Sigmoid colon (tissue), 7 donors: ENCODE data around the gene MGMT. TPM values are rescaled to one million over a fixed set of nuclear protein-coding genes. Genes with fewer than 3 reads are reported as not detected.

Source experiments
- DNase-seq: peaks from one replicate; pipeline ENCODE4 v3.0.0-alpha.2; 2019
- H3K27ac ChIP-seq, 4 donors: fragments of 200-600 bp; sonication (generic); one replicate each; pipeline ENCODE4 v1.5.1; 2016 to 2019; ENCODE audit warnings: mild to moderate bottlenecking in 1 of 4
- H3K27me3 ChIP-seq, 3 donors: fragments of 200-600 bp; sonication (generic); one replicate each; pipeline ENCODE4 v1.5.1; 2019; ENCODE audit warnings: mild to moderate bottlenecking in 1 of 3
- H3K36me3 ChIP-seq, 4 donors: fragments of 200-600 bp; sonication (generic); one replicate each; pipeline ENCODE4 v1.5.1; 2016 to 2019
- H3K4me1 ChIP-seq, 4 donors: fragments of 200-600 bp; sonication (generic); one replicate each; pipeline ENCODE4 v1.5.1; 2017 to 2019
- H3K4me3 ChIP-seq, 4 donors: fragments of 200-600 bp; sonication (generic); one replicate each; pipeline ENCODE4 v1.5.1; 2017 to 2019; ENCODE audit warnings: mild to moderate bottlenecking in 2 of 4, moderate library complexity in 1 of 4
- H3K9me3 ChIP-seq, 4 donors: fragments of 200-600 bp in 3 of 4; sonication (generic) in 3 of 4; one replicate each; pipeline versions ENCODE4 v1.5.1 to v1.6.1; 2013 to 2019
- CTCF ChIP-seq, 4 experiments: fragments of 450-650 bp in 3 of 4; fragments of 200-600 bp in 1 of 4; IDR thresholded peaks; one replicate each; pipeline ENCODE4 v1.5.1; 2016 to 2019; ENCODE audit warnings: antibody characterized with exemption in 4 of 4, mild to moderate bottlenecking in 3 of 4, moderate library complexity in 2 of 4
- EP300 ChIP-seq, 4 donors: sonication (generic); formaldehyde crosslinking; IDR thresholded peaks; one replicate each; pipeline ENCODE4 v1.6.1; 2017; ENCODE audit warnings: antibody characterized with exemption in 4 of 4
- POLR2A ChIP-seq, 2 donors: fragments of 450-650 bp; IDR thresholded peaks; one replicate each; pipeline ENCODE4 v1.6.1; 2016; ENCODE audit warnings: antibody characterized with exemption in 2 of 2, mild to moderate bottlenecking in 2 of 2, moderate library complexity in 2 of 2
- POLR2AphosphoS5 ChIP-seq, 4 donors: sonication (generic); formaldehyde crosslinking; IDR thresholded peaks; one replicate each; pipeline ENCODE4 v1.6.1; 2017; ENCODE audit warnings: antibody characterized with exemption in 4 of 4
- WGBS, 2 donors: extraction: QIAGEN DNeasy Blood & Tissue Kit; methylation state at CpG; one replicate each; pipeline ENCODE4 v1.1.7; 2013; 5-methylcytosine and 5-hydroxymethylcytosine counted together
- intact Hi-C: fragments of 100-400 bp; cut with DNase I; formaldehyde crosslinking; loops from one replicate; pipeline ENCODE4 v1.15.1; 2023
- polyA plus RNA-seq, 3 donors: library from polyadenylated mRNA; stranded (reverse); fragments of 200-250 nt; gene quantifications; one replicate each; pipeline ENCODE4 v1.2.3, GENCODE V29; 2013
- total RNA-seq, 4 donors: library from RNA; depleted of rRNA; stranded (reverse); fragments of >200 nt; gene quantifications; one replicate each; pipeline ENCODE4 v1.1.0, GENCODE V29; 2016
- donor health status: healthy with polysubstance abuse.
- donor health status: Bipolar disorder and iron deficiency.
- donor health status: healthy.

MGMT gene
- total and polyA plus RNA-seq, 7 donors: 7.2 to 40.3 (median 24.3) TPM

GRCh38 chr10:129536336-129536735 is 69.3 kb downstream of the MGMT start:
- peaks cover 0 to 12% (median 3%) of the 10 kb centered on the region in 4 donors for H3K36me3 ChIP-seq
- no peaks in the 10 kb centered on the region for H3K9me3 ChIP-seq
- TF ChIP-seq CTCF (IDR thresholded peaks at IDR 0.05): no peak
- no peak for TF ChIP-seq POLR2A (IDR thresholded peaks at IDR 0.05)
- no peak for TF ChIP-seq POLR2AphosphoS5 (IDR thresholded peaks at IDR 0.05)
- TF ChIP-seq EP300 (IDR thresholded peaks at IDR 0.05): no peak
- no peak for DNase-seq
- intact Hi-C loops: no loop called here
- H3K4me1 ChIP-seq: peaks cover 0 to 10% (median 0%) of the 10 kb centered on the region in 4 donors
- H3K27ac ChIP-seq: no peak overlapping the region
- H3K4me3 ChIP-seq: no peak overlapping the region
- 97% methylated on average over 16 of the region's 16 CpGs for WGBS, 2 donors
- no peaks in the 10 kb centered on the region for H3K27me3 ChIP-seq

GRCh38 chr10:129537151-129537550 is 70.1 kb downstream of the MGMT start:
- H3K27ac ChIP-seq: no peak overlapping the region
- TF ChIP-seq POLR2AphosphoS5 (IDR thresholded peaks at IDR 0.05): no peak
- no peak for TF ChIP-seq POLR2A (IDR thresholded peaks at IDR 0.05)
- no peak for TF ChIP-seq CTCF (IDR thresholded peaks at IDR 0.05)
- TF ChIP-seq EP300 (IDR thresholded peaks at IDR 0.05): no peak
- no peaks in the 10 kb centered on the region for H3K9me3 ChIP-seq
- no peaks in the 10 kb centered on the region for H3K27me3 ChIP-seq
- WGBS, 2 donors: 94% methylated on average over 6 of the region's 6 CpGs
- no peak for DNase-seq
- H3K36me3 ChIP-seq: peaks cover 0 to 12% (median 3%) of the 10 kb centered on the region in 4 donors
- intact Hi-C loops: no loop called here
- peaks cover 0 to 2% (median 0%) of the 10 kb centered on the region in 4 donors for H3K4me1 ChIP-seq
- H3K4me3 ChIP-seq: no peak overlapping the region

- Histone ChIP-seq H3K4me3 (no peak overlapping the region), H3K27me3 (no peaks in the 10 kb centered on the region), H3K4me1 (no peaks in the 10 kb centered on the region), H3K36me3 (peaks cover 0 to 12% (median 3%) of the 10 kb centered on the region in 4 donors), H3K27ac (no peak overlapping the region), H3K9me3 (no peaks in the 10 kb centered on the region)
- WGBS, 2 donors: 70 to 88% methylated on average over 2 of the region's 2 CpGs
- intact Hi-C loops: no loop called here
- TF ChIP-seq CTCF (IDR thresholded peaks at IDR 0.05) (no peak), POLR2A (IDR thresholded peaks at IDR 0.05) (no peak), POLR2AphosphoS5 (IDR thresholded peaks at IDR 0.05) (no peak)
- DNase-seq: no peak
Observed at GRCh38 chr10:129538236-129538635, 71.2 kb downstream of the MGMT start.

- no peak overlapping the region for H3K4me3 ChIP-seq
- no peak for DNase-seq
- intact Hi-C loops: no loop called here
- TF ChIP-seq CTCF (IDR thresholded peaks at IDR 0.05) (no peak), POLR2AphosphoS5 (IDR thresholded peaks at IDR 0.05) (no peak), EP300 (IDR thresholded peaks at IDR 0.05) (no peak), POLR2A (IDR thresholded peaks at IDR 0.05) (no peak)
- 88 to 91% methylated on average over 9 of the region's 9 CpGs for WGBS, 2 donors
- H3K27ac ChIP-seq: no peak overlapping the region
- no peaks in the 10 kb centered on the region for H3K9me3 ChIP-seq
- H3K4me1 ChIP-seq: no peaks in the 10 kb centered on the region
- no peaks in the 10 kb centered on the region for H3K27me3 ChIP-seq
- H3K36me3 ChIP-seq: peaks cover 0 to 11% (median 3%) of the 10 kb centered on the region in 4 donors
Observed at GRCh38 chr10:129541200-129541599, 74.2 kb downstream of the MGMT start.
